Smooth muscle cell of the coronary artery (primary cell): ENCODE measurements around the gene DET1. TPM values are rescaled to one million over a fixed set of nuclear protein-coding genes. Genes with fewer than 3 reads are reported as not detected.

Source experiments
- total RNA-seq: library from RNA; depleted of rRNA; stranded (reverse); fragments of >200 nt; gene quantifications from 2 replicates; pipeline ENCODE4 v1.2.3, GENCODE V29; 2014; ENCODE audit warnings: low replicate concordance

DET1 gene
- total RNA-seq, result 4.2 and 4.3 TPM in 2 replicates

GRCh38 chr15:88546248-88547129 lies at the start of gene DET1:
Gene DET1 (minus strand): TSS chr15:88546681. CDS start chr15:88531705, 14,976 bp downstream.

GRCh38 chr15:88467073-88467934 lies 79.2 kb downstream of the DET1 start, which contains the start of the genes MRPL46 and MRPS11:
Gene MRPL46 (minus strand): TSS chr15:88467388. CDS start chr15:88467377, 11 bp downstream.
Gene MRPS11 (plus strand): TSS chr15:88467708. CDS start chr15:88467718, 10 bp downstream.

Other genes starting within 250 kb of the DET1 start
- 6.3 and 9.8 TPM in 2 replicates for gene MRPL46, start 79.3 kb downstream of the DET1 start, total RNA-seq
- 50.8 and 59.5 TPM in 2 replicates for gene MRPS11, start 79.0 kb downstream of the DET1 start, total RNA-seq
- gene AEN, start 74.7 kb upstream of the DET1 start, total RNA-seq, result 54.8 and 68.2 TPM in 2 replicates
- 2.3 and 3.2 TPM in 2 replicates for gene ISG20, start 92.3 kb upstream of the DET1 start, total RNA-seq